HG03354 (cell line): ENCODE results near the gene FAM120AOS.

ENCODE experiments used
- ATAC-seq: cut with Tn5 transposase; IDR thresholded peaks from one replicate; pipeline ENCODE4 v1.9.1; 2021; ENCODE audit warnings: mild to moderate bottlenecking; ENCODE audit not compliant: unreplicated experiment, poor library complexity, severe bottlenecking

Gene FAM120AOS

DNA sequence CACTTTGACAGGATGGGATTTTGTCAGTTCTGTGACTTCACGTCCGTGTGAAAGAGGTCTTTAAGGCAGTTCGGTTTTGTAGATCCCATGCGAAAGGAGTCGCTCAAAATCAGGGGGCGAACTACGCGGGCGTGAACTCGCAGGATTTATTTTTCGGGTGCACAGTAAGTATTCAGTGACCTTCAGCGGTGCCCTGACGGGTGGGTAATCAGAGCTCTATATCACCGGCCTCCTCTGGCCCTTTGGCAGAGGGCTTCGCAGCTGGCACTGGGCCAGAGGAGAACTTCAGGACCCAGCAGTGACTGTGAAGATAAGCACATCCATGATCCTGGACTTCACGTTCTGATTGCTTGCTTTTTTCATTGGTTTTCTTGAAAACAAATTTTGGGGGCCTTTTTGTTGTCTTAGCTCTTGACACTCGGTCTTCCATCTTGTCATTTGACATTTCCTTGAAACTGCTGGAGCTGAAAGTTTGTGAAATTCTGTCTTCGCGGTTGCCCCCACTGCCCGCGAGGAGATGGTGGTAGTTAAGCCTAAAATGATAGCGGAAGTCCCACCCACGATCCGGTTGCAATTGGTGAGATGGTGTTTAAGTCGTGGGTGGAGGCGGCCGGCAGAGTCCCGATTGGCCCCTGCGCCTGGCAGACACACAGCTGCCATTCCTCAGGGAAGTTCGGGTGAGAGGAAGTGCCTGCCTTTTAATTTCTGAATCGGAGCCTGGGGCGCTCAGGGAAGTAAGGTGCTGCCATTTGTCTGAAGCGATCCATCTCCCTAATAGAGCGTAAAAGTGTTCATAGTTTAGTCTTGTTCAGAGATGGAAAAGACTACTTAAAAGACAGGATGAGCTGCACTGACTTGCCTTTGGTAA lies at the start of gene FAM120AOS:
Gene FAM120AOS, minus strand, starts transcription at position 535 of the 868 bp plus-strand sequence. CDS start 872 bp downstream, outside the sequence.
- peak; percentile 74 for ATAC-seq

DNA sequence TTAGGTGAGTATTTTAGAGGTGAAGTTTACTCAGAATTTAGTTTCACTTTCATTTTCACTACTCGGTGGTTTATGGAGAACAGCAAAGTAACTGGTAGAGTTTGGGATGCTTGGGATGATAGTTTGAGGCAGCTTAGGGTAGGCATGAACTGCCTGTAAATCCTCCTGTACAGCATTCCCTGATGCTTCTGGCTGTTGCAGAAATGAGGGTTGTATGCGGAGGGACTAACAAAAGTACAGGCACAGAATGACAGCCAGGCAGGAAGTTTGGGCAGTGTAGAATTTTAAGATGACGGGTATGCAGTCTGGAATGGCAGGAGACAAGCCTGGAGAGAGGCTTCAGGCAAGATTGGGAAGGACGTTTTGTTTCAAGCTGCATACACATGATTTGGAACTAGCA lies 48.0 kb upstream of the FAM120AOS start:
- no peak for ATAC-seq

DNA sequence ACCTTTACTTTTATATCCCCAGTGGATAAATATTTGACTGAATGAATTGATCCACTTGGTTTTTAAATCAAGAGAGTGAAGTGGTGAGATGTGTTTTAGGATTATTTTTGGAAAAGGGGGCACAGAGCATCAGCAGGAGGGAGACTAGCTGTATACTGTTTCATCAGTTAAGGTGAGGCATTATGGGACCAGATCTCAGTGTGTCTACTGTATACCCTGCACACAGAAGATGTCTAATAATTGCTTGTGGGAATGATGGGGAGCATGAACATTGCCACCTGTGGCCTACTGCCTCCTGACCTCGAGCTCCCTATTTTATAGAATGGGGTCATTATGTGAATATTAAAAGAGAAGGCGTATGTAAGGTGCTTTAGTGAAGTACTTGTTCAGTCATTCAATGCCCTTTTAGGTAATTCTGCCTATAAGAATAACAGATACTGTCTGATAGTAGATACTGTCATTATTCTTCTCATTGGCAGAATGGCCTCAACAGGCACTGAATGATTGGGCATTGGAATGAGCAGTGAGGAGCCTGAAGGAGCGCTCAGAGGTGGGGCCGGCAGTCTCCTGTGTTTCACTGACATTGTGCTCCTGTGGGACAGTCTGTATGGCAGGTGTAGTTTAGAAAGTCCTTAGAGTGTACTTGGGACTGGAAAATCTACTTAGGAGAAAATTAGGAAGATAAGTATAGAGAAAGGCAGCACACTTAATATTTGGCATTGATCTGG lies 47.4 kb upstream of the FAM120AOS start:
- no peak for ATAC-seq

GRCh38 chr9:93496285-93496684 lies 42.9 kb upstream of the FAM120AOS start:
- ATAC-seq, result no peak

DNA sequence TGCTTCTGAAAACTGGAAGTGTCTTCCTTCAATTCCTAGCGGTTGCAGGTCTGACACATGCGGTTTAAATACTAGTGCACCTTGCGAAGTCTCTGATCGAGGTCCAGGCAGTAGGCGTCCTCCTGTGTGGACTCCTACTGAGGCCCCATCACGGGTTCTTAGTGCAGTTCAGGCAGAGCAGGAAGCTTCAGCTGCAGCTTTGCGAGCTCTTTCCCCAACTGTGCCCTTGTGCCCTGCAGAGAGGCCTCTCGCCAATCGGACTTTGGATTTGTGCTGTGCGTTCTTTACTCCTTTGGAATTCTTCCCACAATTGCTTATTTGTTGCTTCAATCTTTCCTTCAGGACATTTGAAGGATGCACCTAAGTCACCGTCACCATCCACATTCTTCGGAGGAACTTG lies 40.6 kb upstream of the FAM120AOS start:
- ATAC-seq, result no peak

DNA sequence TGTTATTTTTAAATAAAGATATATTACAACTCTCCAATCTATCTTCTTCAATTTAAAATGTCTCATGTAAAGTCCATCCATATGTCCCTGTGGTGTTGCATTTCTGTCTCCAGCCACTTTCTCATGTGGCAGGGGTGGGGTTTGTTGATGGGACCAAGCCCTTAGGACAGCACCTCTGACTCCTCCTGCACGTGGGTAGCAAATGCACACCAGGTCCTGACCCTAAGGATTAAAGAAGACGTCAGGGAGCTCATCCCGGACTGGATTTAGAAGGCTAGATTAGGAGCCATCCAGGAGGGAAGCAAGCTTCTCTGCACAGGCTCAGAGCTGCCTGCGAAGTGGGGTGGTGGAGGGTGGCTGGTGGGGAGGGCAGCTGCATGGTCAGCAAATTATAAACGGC lies 38.9 kb upstream of the FAM120AOS start:
- ATAC-seq, result no peak

- no peak for ATAC-seq
Measured at GRCh38 chr9:93491593-93492232, 38.3 kb upstream of the FAM120AOS start.

DNA sequence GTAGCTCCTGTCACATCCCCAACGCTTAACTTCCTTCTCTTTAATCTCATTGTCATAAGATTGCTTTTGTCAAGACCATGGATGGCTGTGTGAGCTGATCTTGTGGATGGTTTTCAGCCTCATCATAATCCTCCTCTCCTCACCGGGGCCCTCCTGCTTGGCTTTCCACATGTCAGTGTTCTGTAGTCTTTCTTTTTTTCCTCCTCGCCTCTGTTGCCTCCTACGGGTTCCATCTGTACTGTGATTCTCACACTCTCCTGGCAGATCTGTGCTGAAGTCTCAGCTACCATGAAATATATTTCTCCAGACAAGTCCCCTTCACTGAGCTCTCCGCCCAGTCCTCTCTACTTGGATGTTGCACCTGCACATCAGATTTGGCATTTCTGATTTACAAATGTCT lies 34.9 kb upstream of the FAM120AOS start:
- no peak for ATAC-seq

- no peak for ATAC-seq
Measured at GRCh38 chr9:93486268-93486667, 32.9 kb upstream of the FAM120AOS start.

DNA sequence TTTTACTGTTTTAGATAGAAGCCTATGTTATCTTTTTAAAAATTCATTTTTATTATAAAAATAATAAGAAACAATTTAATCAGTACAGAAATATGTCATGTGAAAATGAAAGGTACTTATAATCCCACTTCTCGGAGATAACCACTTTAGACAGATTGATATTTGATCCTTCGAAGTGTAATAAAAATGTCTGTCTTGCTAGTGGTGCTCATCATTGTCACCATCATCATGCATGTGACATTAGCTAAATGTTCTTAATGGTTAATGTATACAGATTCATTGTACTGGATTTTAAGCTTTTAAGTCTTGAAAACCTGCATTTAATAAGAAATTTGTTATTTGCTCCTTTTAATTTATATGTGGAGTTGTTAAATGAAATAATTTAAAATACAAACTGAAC lies 30.1 kb upstream of the FAM120AOS start:
- no peak for ATAC-seq

DNA sequence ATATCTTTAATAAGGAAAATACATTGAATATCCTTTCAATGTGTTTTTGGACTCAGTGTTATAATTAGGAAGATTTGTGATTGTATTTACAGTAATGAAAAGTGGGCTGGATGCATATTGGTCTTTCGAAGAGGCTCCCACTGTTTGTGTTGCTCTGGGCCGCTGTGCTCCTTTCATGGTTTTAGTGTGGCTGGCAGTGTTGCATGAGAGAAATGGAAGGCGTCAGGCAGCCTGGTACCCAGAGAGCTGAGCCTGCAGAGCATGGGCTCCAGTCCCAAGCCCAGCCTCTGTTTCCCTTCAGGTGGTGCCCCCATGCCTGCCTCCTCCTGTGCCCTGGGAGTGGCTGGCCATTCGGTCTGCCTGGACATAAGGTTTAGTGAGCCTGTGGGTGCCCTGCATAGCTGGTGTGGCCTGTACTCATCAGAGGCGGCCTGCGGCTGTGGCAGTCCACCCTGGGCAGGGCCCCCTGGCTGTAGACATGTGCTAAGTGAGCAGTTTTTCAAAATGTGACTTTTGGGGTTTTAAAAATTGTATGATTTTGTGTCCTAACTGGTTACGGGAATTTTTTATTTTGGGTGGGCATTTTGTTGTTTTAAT lies 27.4 kb upstream of the FAM120AOS start:
- no peak for ATAC-seq

GRCh38 chr9:93480262-93480661 lies 26.9 kb upstream of the FAM120AOS start:
- ATAC-seq, result no peak

DNA sequence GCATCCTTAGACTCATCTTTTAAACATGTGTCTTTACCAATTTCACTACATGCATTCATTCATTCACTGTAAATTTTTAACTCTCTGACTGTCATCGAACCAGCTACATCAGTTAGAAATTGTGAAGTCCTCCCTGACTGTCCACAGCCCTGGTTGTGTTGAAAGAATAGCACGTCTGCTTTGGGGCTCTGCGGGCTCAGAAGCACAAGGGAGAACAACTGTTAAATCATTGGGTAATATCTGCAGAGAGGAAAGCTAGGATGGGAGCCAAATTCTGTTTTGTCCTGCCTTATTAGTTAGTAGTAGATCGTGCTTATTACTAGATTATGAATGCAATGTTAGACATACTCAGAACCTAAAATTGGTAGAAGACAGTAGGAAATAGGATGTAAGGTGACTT lies 26.3 kb upstream of the FAM120AOS start:
- ATAC-seq, result no peak

GRCh38 chr9:93477397-93477796 lies 24.0 kb upstream of the FAM120AOS start:
- no peak for ATAC-seq

GRCh38 chr9:93476924-93477323 lies 23.5 kb upstream of the FAM120AOS start:
- ATAC-seq, result no peak

- ATAC-seq, result no peak
Measured at GRCh38 chr9:93475856-93476255, 22.5 kb upstream of the FAM120AOS start.

- ATAC-seq, result no peak
Measured at GRCh38 chr9:93475108-93475507, 21.7 kb upstream of the FAM120AOS start.

DNA sequence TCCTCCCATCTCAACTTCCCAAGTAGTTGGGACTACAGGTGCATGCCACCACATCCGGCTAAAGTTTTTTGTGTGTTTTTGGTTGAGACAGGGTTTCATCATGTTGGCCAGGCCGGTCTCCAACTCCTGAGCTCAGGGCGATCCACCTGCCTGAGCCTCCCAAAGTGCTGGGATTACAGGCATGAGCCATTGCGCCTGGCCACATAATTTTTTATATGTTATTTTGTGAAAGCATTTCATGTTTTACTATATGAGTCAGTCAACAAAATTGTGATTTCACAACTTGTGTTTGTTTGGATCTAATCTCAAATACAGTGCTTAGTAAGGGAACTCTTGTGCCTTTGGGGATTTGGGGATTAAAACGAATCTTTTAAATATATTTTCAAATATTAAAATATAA lies 20.0 kb upstream of the FAM120AOS start:
- no peak for ATAC-seq

DNA sequence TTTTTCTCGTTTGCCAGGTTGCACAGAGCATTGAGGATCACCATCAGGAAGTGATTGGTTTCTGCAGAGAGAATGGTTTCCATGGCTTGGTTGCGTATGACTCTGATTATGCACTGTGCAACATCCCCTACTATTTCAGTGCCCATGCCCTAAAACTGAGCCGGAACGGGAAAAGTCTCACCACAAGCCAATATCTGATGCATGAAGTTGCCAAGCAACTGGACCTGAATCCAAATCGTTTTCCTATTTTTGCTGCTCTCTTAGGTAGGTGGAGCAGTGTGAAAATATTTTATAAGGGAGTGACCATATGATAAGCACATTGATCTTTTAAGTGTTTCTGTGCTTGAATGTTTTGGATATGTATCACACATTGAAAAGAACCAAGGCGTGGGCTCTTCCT lies 17.7 kb upstream of the FAM120AOS start:
- no peak for ATAC-seq

GRCh38 chr9:93470391-93470790 lies 17.0 kb upstream of the FAM120AOS start:
- no peak for ATAC-seq
